Measurements from ENCODE around the gene KIF25. TPM values are rescaled to one million over a fixed set of nuclear protein-coding genes. Genes with fewer than 3 reads are reported as not detected.

Gene KIF25
- total RNA-seq, 1 donor from 2014 or later = not detected

- no peak overlapping the region for H3K4me3 Mint-ChIP-seq (ENCODE audit: unreplicated experiment)
- DNase-seq (ENCODE audit: low spot score) = no peak
- peaks cover 18% of the 10 kb centered on the region for H3K4me1 Mint-ChIP-seq (ENCODE audit: unreplicated experiment)
- TF ChIP-seq CTCF (IDR thresholded peaks at IDR 0.05; ENCODE audit: unreplicated experiment) = no peak
- no peak overlapping the region for H3K27ac Mint-ChIP-seq (ENCODE audit: unreplicated experiment)
- H3K36me3 Mint-ChIP-seq (ENCODE audit: low read depth, unreplicated experiment) = no peaks in the 10 kb centered on the region
- peaks cover 7% of the 10 kb centered on the region for H3K27me3 Mint-ChIP-seq (ENCODE audit: unreplicated experiment)
- no peaks in the 10 kb centered on the region for H3K9me3 Mint-ChIP-seq (ENCODE audit: unreplicated experiment)
Observed at GRCh38 chr6:168082860-168083513, 85.5 kb downstream of the KIF25 start.

- Mint-ChIP-seq H3K4me3 (ENCODE audit: unreplicated experiment) (no peak overlapping the region), H3K36me3 (ENCODE audit: low read depth, unreplicated experiment) (no peaks in the 10 kb centered on the region), H3K27me3 (ENCODE audit: unreplicated experiment) (peaks cover 7% of the 10 kb centered on the region), H3K27ac (ENCODE audit: unreplicated experiment) (no peak overlapping the region), H3K9me3 (ENCODE audit: unreplicated experiment) (no peaks in the 10 kb centered on the region), H3K4me1 (ENCODE audit: unreplicated experiment) (peaks cover 15% of the 10 kb centered on the region)
- DNase-seq (ENCODE audit: low spot score) = no peak
- no peak for TF ChIP-seq CTCF (IDR thresholded peaks at IDR 0.05; ENCODE audit: unreplicated experiment)
Observed at GRCh38 chr6:168083514-168083885, 86.0 kb downstream of the KIF25 start.

- no peak for TF ChIP-seq CTCF (IDR thresholded peaks at IDR 0.05; ENCODE audit: unreplicated experiment)
- Mint-ChIP-seq H3K27ac (ENCODE audit: unreplicated experiment) (no peak overlapping the region), H3K4me1 (ENCODE audit: unreplicated experiment) (peaks cover 15% of the 10 kb centered on the region), H3K4me3 (ENCODE audit: unreplicated experiment) (no peak overlapping the region), H3K36me3 (ENCODE audit: low read depth, unreplicated experiment) (no peaks in the 10 kb centered on the region), H3K27me3 (ENCODE audit: unreplicated experiment) (peaks cover 7% of the 10 kb centered on the region), H3K9me3 (ENCODE audit: unreplicated experiment) (no peaks in the 10 kb centered on the region)
- no peak for DNase-seq (ENCODE audit: low spot score)
Observed at GRCh38 chr6:168084465-168085160, 87.1 kb downstream of the KIF25 start.

- no peak for DNase-seq (ENCODE audit: low spot score)
- Mint-ChIP-seq H3K27me3 (ENCODE audit: unreplicated experiment) (peaks cover 10% of the 10 kb centered on the region), H3K4me1 (ENCODE audit: unreplicated experiment) (peaks cover 9% of the 10 kb centered on the region), H3K27ac (ENCODE audit: unreplicated experiment) (no peak overlapping the region), H3K9me3 (ENCODE audit: unreplicated experiment) (no peaks in the 10 kb centered on the region), H3K36me3 (ENCODE audit: low read depth, unreplicated experiment) (no peaks in the 10 kb centered on the region), H3K4me3 (ENCODE audit: unreplicated experiment) (no peak overlapping the region)
- no peak for TF ChIP-seq CTCF (IDR thresholded peaks at IDR 0.05; ENCODE audit: unreplicated experiment)
Observed at GRCh38 chr6:168086066-168086465, 88.6 kb downstream of the KIF25 start.

GRCh38 chr6:168086616-168087015 is 89.1 kb downstream of the KIF25 start:
- Mint-ChIP-seq H3K4me3 (ENCODE audit: unreplicated experiment) (peak overlapping the region; percentile 0), H3K27me3 (ENCODE audit: unreplicated experiment) (peaks cover 10% of the 10 kb centered on the region), H3K9me3 (ENCODE audit: unreplicated experiment) (no peaks in the 10 kb centered on the region), H3K4me1 (ENCODE audit: unreplicated experiment) (peaks cover 5% of the 10 kb centered on the region), H3K27ac (ENCODE audit: unreplicated experiment) (no peak overlapping the region), H3K36me3 (ENCODE audit: low read depth, unreplicated experiment) (no peaks in the 10 kb centered on the region)
- no peak for DNase-seq (ENCODE audit: low spot score)
- no peak for TF ChIP-seq CTCF (IDR thresholded peaks at IDR 0.05; ENCODE audit: unreplicated experiment)

Measured in endothelial cell (in vitro differentiated cells).